ENCODE results near the gene PLSCR3. TPM values are rescaled to one million over a fixed set of nuclear protein-coding genes. Genes with fewer than 3 reads are reported as not detected.

PLSCR3 gene
- total and polyA plus RNA-seq, 5 experiments from 2014 or later, result 75.8 to 152 (median 90.5) TPM

- H3K4me3 Mint-ChIP-seq, result peak within 1 kb of the TSS; percentile 92 to 98 (median 96)
- POLR2A ChIA-PET, result interaction anchor here (0.6 to 3.6 kb wide), 22 partner anchors 10 to 283 kb away, joined by 3 to 50 read pairs (median 4); partner anchors contain the start of genes ACAP1, MPDU1, NEURL4 and PLSCR3
- ATAC-seq (peak; percentile 87 to 91), DNase-seq (peak; percentile 89 to 97 (median 93))
- H3K27ac Mint-ChIP-seq, result peak within 1 kb of the TSS; percentile 89 to 99 (median 98)
- H3K9me3 Mint-ChIP-seq, result no peaks in the 10 kb centered on the region
- peaks cover 0 to 4% (median 0%) of the 10 kb centered on the region in 5 donors for H3K27me3 Mint-ChIP-seq
- no peaks in the 10 kb centered on the region for H3K36me3 Mint-ChIP-seq
- H3K4me1 Mint-ChIP-seq, result peaks cover 15 to 35% (median 28%) of the 10 kb centered on the region in 4 donors
Measured at GRCh38 chr17:7403977-7404736, 9.8 kb upstream of the PLSCR3 start, which contains the start of gene TMEM256. TMEM256 (minus strand) TSS chr17:7404097; CDS start chr17:7404084, 13 bp downstream.

GRCh38 chr17:7403727-7403976, 9.3 kb upstream of the PLSCR3 start:
- DNase-seq, result no peak
- no peaks in the 10 kb centered on the region for H3K9me3 Mint-ChIP-seq
- POLR2A ChIA-PET, result interaction anchor here (0.6 to 3.6 kb wide), 19 partner anchors 9 to 283 kb away, joined by 3 to 50 read pairs (median 5); partner anchors contain the start of genes ACAP1, MPDU1, NEURL4 and PLSCR3
- H3K27me3 Mint-ChIP-seq, result peaks cover 0 to 2% (median 0%) of the 10 kb centered on the region in 5 donors
- peak overlapping the region; percentile 92 to 98 (median 96) for H3K4me3 Mint-ChIP-seq
- peaks cover 13 to 32% (median 25%) of the 10 kb centered on the region in 4 donors for H3K4me1 Mint-ChIP-seq
- no peaks in the 10 kb centered on the region for H3K36me3 Mint-ChIP-seq
- peak overlapping the region; percentile 89 to 99 (median 98) for H3K27ac Mint-ChIP-seq
- ATAC-seq, result peak; percentile 17 to 38

GRCh38 chr17:7403043-7403726, 8.9 kb upstream of the PLSCR3 start:
- ATAC-seq (no peak), DNase-seq (peak in 5 of 10 donors; percentile 19 to 53 (median 37))
- Mint-ChIP-seq H3K4me3 (peak overlapping the region; percentile 92 to 98 (median 96)), H3K27ac (peak overlapping the region; percentile 79 to 99 (median 97)), H3K36me3 (no peaks in the 10 kb centered on the region), H3K4me1 (peaks cover 13 to 32% (median 25%) of the 10 kb centered on the region in 4 donors), H3K27me3 (peaks cover 0 to 2% (median 0%) of the 10 kb centered on the region in 5 donors), H3K9me3 (no peaks in the 10 kb centered on the region)
- POLR2A ChIA-PET, result interaction anchor here (0.6 to 3.6 kb wide), 16 partner anchors 9 to 594 kb away, joined by 3 to 50 read pairs (median 7); partner anchors contain the start of genes ACAP1, NEURL4, PLSCR3 and POLR2A

- POLR2A ChIA-PET, result interaction anchor here (0.5 to 4.7 kb wide), 3 partner anchors 10 to 287 kb away, joined by 3 to 29 read pairs (median 3); no protein-coding TSS in a partner anchor
- Mint-ChIP-seq H3K36me3 (no peaks in the 10 kb centered on the region), H3K4me3 (no peak overlapping the region), H3K4me1 (peaks cover 9 to 26% (median 22%) of the 10 kb centered on the region in 4 donors), H3K9me3 (no peaks in the 10 kb centered on the region), H3K27me3 (no peaks in the 10 kb centered on the region), H3K27ac (peak overlapping the region in 1 of 10 donors; percentile 2)
- ATAC-seq (no peak), DNase-seq (no peak)
Measured at GRCh38 chr17:7398612-7399011, 4.3 kb upstream of the PLSCR3 start.

- POLR2A ChIA-PET, result interaction anchor here (0.6 to 4.7 kb wide), 5 partner anchors 7 to 59 kb away, joined by 3 to 50 read pairs (median 5); partner anchors contain the start of genes ACAP1 and TMEM256
- Mint-ChIP-seq H3K4me1 (peaks cover 15 to 35% (median 31%) of the 10 kb centered on the region in 4 donors), H3K36me3 (peaks cover 0 to 12% (median 4%) of the 10 kb centered on the region in 3 donors), H3K9me3 (no peaks in the 10 kb centered on the region), H3K4me3 (peak overlapping the region in 5 of 10 donors; percentile 16 to 78 (median 43)), H3K27me3 (no peaks in the 10 kb centered on the region), H3K27ac (peak overlapping the region in 2 of 10 donors; percentile 27 to 59)
- ATAC-seq, result no peak
- DNase-seq, result no peak
Measured at GRCh38 chr17:7396147-7396546, 1.8 kb upstream of the PLSCR3 start.

GRCh38 chr17:7393613-7394451, 493 bp downstream of the PLSCR3 start:
- Mint-ChIP-seq H3K9me3 (no peaks in the 10 kb centered on the region), H3K4me1 (peaks cover 18 to 49% (median 37%) of the 10 kb centered on the region in 4 donors), H3K36me3 (peaks cover 0 to 32% (median 4%) of the 10 kb centered on the region in 3 donors), H3K4me3 (peak overlapping the region; percentile 83 to 97 (median 94)), H3K27ac (peak overlapping the region; percentile 63 to 97 (median 92)), H3K27me3 (no peaks in the 10 kb centered on the region)
- peak; percentile 77 to 79 for ATAC-seq
- POLR2A ChIA-PET, result interaction anchor here (0.6 to 4.4 kb wide), 17 partner anchors 9 to 293 kb away, joined by 3 to 50 read pairs (median 5); partner anchors contain the start of genes ACAP1, MPDU1, NLGN2 and POLR2A
- DNase-seq, result peak in 9 of 10 donors; percentile 49 to 88 (median 76)

GRCh38 chr17:7392696-7393612, 1.4 kb downstream of the PLSCR3 start:
- peak overlapping the region; percentile 78 to 97 (median 94) for H3K4me3 Mint-ChIP-seq
- H3K27me3 Mint-ChIP-seq, result no peaks in the 10 kb centered on the region
- H3K4me1 Mint-ChIP-seq, result peaks cover 18 to 49% (median 37%) of the 10 kb centered on the region in 4 donors
- no peaks in the 10 kb centered on the region for H3K9me3 Mint-ChIP-seq
- peaks cover 0 to 39% (median 4%) of the 10 kb centered on the region in 3 donors for H3K36me3 Mint-ChIP-seq
- peak overlapping the region in 8 of 10 donors; percentile 42 to 89 (median 74) for H3K27ac Mint-ChIP-seq
- DNase-seq (no peak), ATAC-seq (no peak)
- POLR2A ChIA-PET, result interaction anchor here (1.0 to 4.4 kb wide), 7 partner anchors 8 to 92 kb away, joined by 3 to 50 read pairs (median 5); partner anchors contain the start of genes ACAP1, POLR2A, TMEM256 and TNK1

GRCh38 chr17:7391307-7391706, 3.0 kb downstream of the PLSCR3 start:
- peak overlapping the region in 6 of 10 donors; percentile 7 to 82 (median 46) for H3K4me3 Mint-ChIP-seq
- peaks cover 23 to 48% (median 40%) of the 10 kb centered on the region in 4 donors for H3K4me1 Mint-ChIP-seq
- H3K27ac Mint-ChIP-seq, result peak overlapping the region in 6 of 10 donors; percentile 40 to 78 (median 62)
- no peak for DNase-seq
- no peaks in the 10 kb centered on the region for H3K9me3 Mint-ChIP-seq
- POLR2A ChIA-PET, result interaction anchor here (1.0 to 1.1 kb wide), 2 partner anchors 13 to 64 kb away, joined by 3 read pairs; partner anchors contain the start of gene TMEM256
- ATAC-seq, result no peak
- H3K27me3 Mint-ChIP-seq, result no peaks in the 10 kb centered on the region
- peaks cover 0 to 51% (median 4%) of the 10 kb centered on the region in 3 donors for H3K36me3 Mint-ChIP-seq

GRCh38 chr17:7389924-7390910, 4.1 kb downstream of the PLSCR3 start:
- DNase-seq (no peak), ATAC-seq (no peak)
- H3K27ac Mint-ChIP-seq, result peak overlapping the region in 3 of 10 donors; percentile 48 to 85 (median 49)
- no peaks in the 10 kb centered on the region for H3K27me3 Mint-ChIP-seq
- peak overlapping the region in 1 of 10 donors; percentile 14 for H3K4me3 Mint-ChIP-seq
- H3K4me1 Mint-ChIP-seq, result peaks cover 25 to 44% (median 39%) of the 10 kb centered on the region in 4 donors
- peaks cover 0 to 51% (median 4%) of the 10 kb centered on the region in 3 donors for H3K36me3 Mint-ChIP-seq
- POLR2A ChIA-PET, result interaction anchor here (0.5 to 1.8 kb wide), 8 partner anchors 10 to 212 kb away, joined by 3 to 8 read pairs (median 3); partner anchors contain the start of genes POLR2A, TMEM256 and TNK1
- no peaks in the 10 kb centered on the region for H3K9me3 Mint-ChIP-seq

Measured in naive thymus-derived CD8-positive, alpha-beta T cell (primary cell).